Omental fat pad (tissue), 4 donors: ENCODE results near the gene RND2. TPM values are rescaled to one million over a fixed set of nuclear protein-coding genes. Genes with fewer than 3 reads are reported as not detected.
"Not testable (repeated sequence)": the region's sequence is repeated elsewhere in the genome, so short reads cannot be mapped to it uniquely, and the experiment has no call there.

ENCODE experiments used
- ATAC-seq: fragments of 150-250 bp; one replicate; pipeline ENCODE4 v1.9.1; 2016; ENCODE audit warnings: mild to moderate bottlenecking, moderate library complexity; ENCODE audit not compliant: low FRiP score
- DNase-seq: peaks from one replicate; pipeline ENCODE4 v3.0.0-alpha.2; 2019; ENCODE audit warnings: low spot score
- CTCF ChIP-seq, 3 donors: fragments of 450-650 bp; IDR thresholded peaks; one replicate each; pipeline ENCODE4 v1.5.1; 2016 to 2017; ENCODE audit warnings: antibody characterized with exemption in 3 of 3, mild to moderate bottlenecking in 3 of 3, moderate library complexity in 2 of 3
- total RNA-seq, 4 donors: library from RNA; depleted of rRNA; stranded (reverse); fragments of >200 nt; gene quantifications; one replicate each; pipeline ENCODE4 v1.1.0, GENCODE V29; 2016

RND2 gene
- 1 to 10 TPM in 1 of 4 donors, under 1 TPM in 3; 0.25 to 1.1 (median 0.64) TPM for total RNA-seq

- DNase-seq (peak; percentile 75), ATAC-seq (peak; percentile 59)
- TF ChIP-seq CTCF (IDR thresholded peaks at IDR 0.05) = peak in 1 of 3 donors; percentile 7
These were observed at the start of gene RND2 for GRCh38 chr17:43024407-43025289. RND2 (plus strand) TSS chr17:43025231; CDS start chr17:43025348, 117 bp downstream.

GRCh38 chr17:42975265-42975664 lies 49.8 kb upstream of the RND2 start:
- no peak for TF ChIP-seq CTCF (IDR thresholded peaks at IDR 0.05)
- DNase-seq = no peak
- ATAC-seq = no peak

- DNase-seq, ATAC-seq: not testable (repeated sequence)
These were observed 49.3 kb upstream of the RND2 start for GRCh38 chr17:42975701-42976100.

- no peak for TF ChIP-seq CTCF (IDR thresholded peaks at IDR 0.05)
- ATAC-seq (peak; percentile 15), DNase-seq (no peak)
These were observed 45.3 kb upstream of the RND2 start, which contains the start of gene PTGES3L for GRCh38 chr17:42979511-42980273. PTGES3L (minus strand) TSS chr17:42980080; CDS start chr17:42980053, 27 bp downstream.

GRCh38 chr17:42980274-42980765 lies 44.7 kb upstream of the RND2 start, which contains the start of gene RUNDC1:
RUNDC1 (plus strand) TSS chr17:42980565; CDS start chr17:42980577, 12 bp downstream.
- ATAC-seq = peak; percentile 83
- TF ChIP-seq CTCF (IDR thresholded peaks at IDR 0.05) = no peak
- DNase-seq = peak; percentile 86

GRCh38 chr17:42980766-42981397 lies 44.1 kb upstream of the RND2 start:
- ATAC-seq = peak; percentile 80
- no peak for DNase-seq
- TF ChIP-seq CTCF (IDR thresholded peaks at IDR 0.05) = no peak

- no peak for ATAC-seq
- DNase-seq = no peak
- no peak for TF ChIP-seq CTCF (IDR thresholded peaks at IDR 0.05)
These were observed 42.8 kb upstream of the RND2 start for GRCh38 chr17:42982266-42982665.
